Activated naive CD8-positive, alpha-beta T cell treated with anti-CD3 and anti-CD28 coated beads, Interleukin-2, amount 10 ng/mL, durations not matched to agents 7 days and 5 days (primary cell): ENCODE measurements around the gene EXOG. TPM values are rescaled to one million over a fixed set of nuclear protein-coding genes. Genes with fewer than 3 reads are reported as not detected.

Experiments
- ATAC-seq: fragments of 150-1000 bp; cut with Tn5 transposase; one replicate; pipeline ENCODE4 v1.10.0; 2021; ENCODE audit warnings: low read depth, moderate library complexity
- POLR2A ChIA-PET: fragments of 350-600 bp; sonication (Branson Sonifier 250); formaldehyde crosslinking; loops from one replicate; lab custom pipeline; 2021; ENCODE audit warnings: antibody characterized with exemption; lab: Charles Lee
- DNase-seq: peaks from one replicate; pipeline ENCODE4 v3.0.0; 2021
- H3K27ac Mint-ChIP-seq: one replicate; pipeline ENCODE4 v1.8.0; 2022; ENCODE audit warnings: mild to moderate bottlenecking, mixed read lengths
- H3K27me3 Mint-ChIP-seq: one replicate; pipeline ENCODE4 v1.8.0; 2022; ENCODE audit warnings: mild to moderate bottlenecking, moderate library complexity, mixed read lengths
- H3K36me3 Mint-ChIP-seq: one replicate; pipeline ENCODE4 v1.8.0; 2021; ENCODE audit warnings: mild to moderate bottlenecking, mixed read lengths
- H3K4me1 Mint-ChIP-seq: one replicate; pipeline ENCODE4 v1.8.0; 2021; ENCODE audit warnings: mixed read lengths
- H3K4me3 Mint-ChIP-seq: one replicate; pipeline ENCODE4 v1.8.0; 2022; ENCODE audit warnings: mild to moderate bottlenecking, moderate library complexity, mixed read lengths
- H3K9me3 Mint-ChIP-seq: one replicate; pipeline ENCODE4 v1.8.0; 2021; ENCODE audit warnings: mixed read lengths
- total RNA-seq, 2 experiments: library from RNA; stranded (reverse); gene quantifications; one replicate each; pipeline ENCODE4 v1.2.3, GENCODE V29; 2021

Gene EXOG
- total RNA-seq, 2 experiments from 2014 or later: 21.9 to 22.8 TPM

- no peak for DNase-seq
These were observed 52.9 kb downstream of the EXOG start for GRCh38 chr3:38549082-38549481.

DNA sequence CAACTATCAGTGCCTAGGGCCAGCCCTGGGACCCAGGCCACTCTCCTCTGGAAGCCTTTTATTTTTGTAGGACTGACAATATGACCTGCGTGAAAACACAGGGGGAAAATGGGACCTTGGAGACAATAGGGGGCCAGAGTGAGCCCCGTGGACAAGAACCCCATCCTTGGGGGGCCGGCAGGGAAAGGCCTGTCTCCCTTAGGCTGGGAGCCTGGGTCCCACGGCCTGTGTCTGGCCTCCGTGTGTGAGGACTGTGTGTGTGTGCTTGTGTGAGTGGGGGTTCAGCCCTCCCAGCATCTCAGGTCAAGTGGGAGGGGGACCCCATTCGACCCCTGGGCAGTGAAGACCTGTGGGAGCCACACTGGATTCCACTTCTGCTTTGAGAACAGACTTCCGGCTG lies 53.3 kb downstream of the EXOG start:
- peaks cover 10% of the 10 kb centered on the region for H3K27me3 Mint-ChIP-seq
- peaks cover 4% of the 10 kb centered on the region for H3K4me1 Mint-ChIP-seq
- no peak overlapping the region for H3K27ac Mint-ChIP-seq
- no peak overlapping the region for H3K4me3 Mint-ChIP-seq
- H3K9me3 Mint-ChIP-seq: no peaks in the 10 kb centered on the region
- DNase-seq (no peak), ATAC-seq (no peak)
- no peaks in the 10 kb centered on the region for H3K36me3 Mint-ChIP-seq
- POLR2A ChIA-PET: no interaction called here

More at GRCh38 chr3:38549082-38549481, 52.9 kb downstream of the EXOG start:
- H3K27me3 Mint-ChIP-seq: peaks cover 10% of the 10 kb centered on the region
- H3K9me3 Mint-ChIP-seq: no peaks in the 10 kb centered on the region
- no peak for ATAC-seq
- H3K36me3 Mint-ChIP-seq: no peaks in the 10 kb centered on the region
- POLR2A ChIA-PET: no interaction called here
- H3K4me1 Mint-ChIP-seq: peaks cover 4% of the 10 kb centered on the region
- H3K27ac Mint-ChIP-seq: no peak overlapping the region
- no peak overlapping the region for H3K4me3 Mint-ChIP-seq

GRCh38 chr3:38549957-38550840 lies 54.1 kb downstream of the EXOG start:
- POLR2A ChIA-PET: no interaction called here
- no peak for DNase-seq
- no peaks in the 10 kb centered on the region for H3K9me3 Mint-ChIP-seq
- H3K27ac Mint-ChIP-seq: no peak overlapping the region
- no peak overlapping the region for H3K4me3 Mint-ChIP-seq
- H3K36me3 Mint-ChIP-seq: no peaks in the 10 kb centered on the region
- H3K4me1 Mint-ChIP-seq: peaks cover 4% of the 10 kb centered on the region
- no peak for ATAC-seq
- peaks cover 10% of the 10 kb centered on the region for H3K27me3 Mint-ChIP-seq

DNA sequence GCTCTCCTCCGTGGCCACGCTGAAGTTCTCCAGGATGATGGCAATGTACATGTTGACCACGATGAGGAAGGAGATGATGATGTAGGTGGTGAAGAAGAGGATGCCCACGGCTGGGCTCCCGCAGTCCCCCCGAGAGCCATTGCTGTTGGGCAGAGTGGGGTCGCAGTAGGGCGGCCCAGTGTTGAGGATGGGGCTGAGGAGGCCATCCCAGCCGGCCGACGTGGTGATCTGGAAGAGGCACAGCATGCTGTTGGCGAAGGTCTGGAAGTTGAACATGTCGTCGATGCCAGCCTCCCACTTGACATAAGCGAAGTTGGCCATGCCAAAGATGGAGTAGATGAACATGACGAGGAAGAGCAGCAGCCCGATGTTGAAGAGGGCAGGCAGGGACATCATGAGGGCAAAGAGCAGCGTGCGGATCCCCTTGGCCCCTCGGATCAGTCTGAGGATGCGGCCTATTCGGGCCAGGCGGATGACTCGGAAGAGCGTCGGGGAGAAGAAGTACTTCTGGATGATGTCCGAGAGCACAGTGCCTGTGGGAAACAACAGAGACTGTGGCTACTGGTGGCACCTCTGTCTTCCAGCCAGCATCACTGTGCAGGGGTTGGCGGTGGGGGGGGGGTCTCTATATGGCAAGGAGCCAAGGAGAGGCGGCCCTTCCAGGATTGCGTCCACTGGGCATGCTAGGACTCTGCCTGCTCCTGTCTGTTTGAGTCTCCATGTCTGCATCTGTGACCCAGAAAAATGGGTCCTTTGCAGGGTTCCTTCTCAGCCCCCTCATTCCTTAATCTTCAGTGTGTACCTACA lies 55.1 kb downstream of the EXOG start:
- no peaks in the 10 kb centered on the region for H3K36me3 Mint-ChIP-seq
- no peak overlapping the region for H3K27ac Mint-ChIP-seq
- peaks cover 4% of the 10 kb centered on the region for H3K4me1 Mint-ChIP-seq
- no peak for DNase-seq
- ATAC-seq: no peak
- peaks cover 7% of the 10 kb centered on the region for H3K27me3 Mint-ChIP-seq
- POLR2A ChIA-PET: no interaction called here
- no peak overlapping the region for H3K4me3 Mint-ChIP-seq
- no peaks in the 10 kb centered on the region for H3K9me3 Mint-ChIP-seq

DNA sequence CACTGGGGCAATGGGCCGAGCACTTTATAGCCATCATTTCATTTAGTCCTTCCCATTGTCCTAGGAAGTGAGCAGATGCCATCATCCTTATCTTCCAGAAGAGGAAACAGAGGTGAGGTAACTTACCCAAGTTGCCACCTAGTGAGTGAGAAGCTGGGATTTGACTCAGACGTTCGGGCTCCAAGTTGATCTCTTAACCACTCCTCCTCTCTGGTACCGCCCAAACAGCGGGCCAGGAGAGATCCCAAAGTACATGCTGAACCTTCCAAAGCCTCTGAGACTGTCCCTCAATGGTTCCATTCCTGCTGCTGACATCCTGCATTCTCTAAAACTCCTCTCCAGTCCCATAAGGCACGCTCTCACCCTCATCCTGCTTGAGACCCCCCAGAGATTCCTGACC lies 56.2 kb downstream of the EXOG start:
- no peak for DNase-seq
- Mint-ChIP-seq H3K9me3 (no peaks in the 10 kb centered on the region), H3K4me3 (no peak overlapping the region), H3K27me3 (peaks cover 2% of the 10 kb centered on the region), H3K27ac (no peak overlapping the region), H3K4me1 (peaks cover 4% of the 10 kb centered on the region), H3K36me3 (no peaks in the 10 kb centered on the region)
- POLR2A ChIA-PET: no interaction called here
- no peak for ATAC-seq

GRCh38 chr3:38553071-38553470 lies 56.9 kb downstream of the EXOG start:
- Mint-ChIP-seq H3K4me3 (no peak overlapping the region), H3K4me1 (peaks cover 3% of the 10 kb centered on the region), H3K36me3 (no peaks in the 10 kb centered on the region), H3K27me3 (peaks cover 2% of the 10 kb centered on the region), H3K9me3 (no peaks in the 10 kb centered on the region), H3K27ac (no peak overlapping the region)
- no peak for DNase-seq
- POLR2A ChIA-PET: no interaction called here
- no peak for ATAC-seq

DNA sequence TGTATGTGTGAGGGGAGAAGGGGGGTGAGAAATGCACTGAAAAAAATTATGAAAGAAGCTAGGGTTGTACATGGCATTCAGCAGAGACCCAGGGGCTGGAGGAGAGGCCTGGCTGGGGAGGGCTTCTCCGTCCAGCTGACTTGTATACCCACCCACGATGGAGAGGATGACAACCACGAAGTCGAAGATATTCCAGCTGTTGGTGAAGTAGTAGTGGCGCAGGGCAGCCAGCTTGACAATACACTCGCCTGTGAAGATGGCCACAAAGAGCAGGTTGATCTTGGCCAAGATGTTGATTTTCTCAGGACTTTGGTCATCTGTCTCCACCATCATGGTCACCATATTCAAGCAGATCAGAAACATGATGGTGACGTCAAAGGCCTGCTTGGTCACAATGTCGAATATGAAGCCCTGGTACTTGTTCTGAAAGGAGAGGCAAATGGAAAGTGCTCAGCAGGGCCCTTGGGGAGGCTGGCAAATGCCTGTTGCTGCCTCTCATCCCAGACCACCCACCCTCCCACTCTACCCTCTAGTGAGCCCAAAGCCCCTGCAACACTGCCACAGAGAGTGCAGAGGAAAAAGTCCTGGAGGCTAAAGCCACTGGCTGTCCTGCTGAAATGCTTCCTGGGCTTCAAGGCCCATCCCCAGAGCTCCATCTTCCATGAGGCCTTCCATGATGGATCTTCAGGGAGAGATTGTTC lies 58.1 kb downstream of the EXOG start:
- POLR2A ChIA-PET: no interaction called here
- H3K27ac Mint-ChIP-seq: no peak overlapping the region
- H3K27me3 Mint-ChIP-seq: peaks cover 2% of the 10 kb centered on the region
- no peak overlapping the region for H3K4me3 Mint-ChIP-seq
- no peaks in the 10 kb centered on the region for H3K36me3 Mint-ChIP-seq
- H3K9me3 Mint-ChIP-seq: no peaks in the 10 kb centered on the region
- no peak for DNase-seq
- ATAC-seq: no peak
- no peaks in the 10 kb centered on the region for H3K4me1 Mint-ChIP-seq

DNA sequence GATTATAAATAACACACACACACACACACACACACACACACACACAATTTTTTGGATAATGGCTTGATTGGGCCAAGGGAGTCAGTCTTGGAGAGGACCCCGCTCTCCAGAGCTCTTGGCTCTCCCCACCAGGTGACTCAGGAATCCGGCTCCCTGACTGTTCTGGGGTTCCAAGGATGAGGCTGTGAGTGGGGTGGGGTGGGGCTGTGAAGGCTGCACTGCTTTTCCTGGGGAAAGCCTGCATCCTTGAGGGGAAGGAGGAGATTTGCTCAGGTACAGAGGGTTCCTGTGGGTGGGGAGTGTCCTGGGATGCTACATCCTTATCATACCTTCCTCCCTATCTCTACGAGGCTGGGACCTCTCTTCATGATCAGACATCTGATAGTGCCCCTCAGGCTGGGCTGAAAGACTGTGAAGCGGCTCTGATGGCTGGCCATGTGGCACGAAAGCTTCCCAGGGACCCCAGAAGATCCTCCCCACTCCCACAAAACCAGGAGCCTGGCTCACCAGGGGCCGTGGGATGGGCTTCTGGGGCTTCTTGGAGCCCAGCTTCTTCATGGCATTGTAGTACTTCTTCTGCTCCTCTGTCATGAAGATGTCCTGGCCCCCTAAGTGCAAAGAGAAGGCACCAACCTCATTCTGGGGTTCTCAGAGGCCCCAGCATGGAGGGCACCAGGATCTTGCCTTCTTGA lies 59.2 kb downstream of the EXOG start:
- Mint-ChIP-seq H3K4me3 (no peak overlapping the region), H3K27ac (no peak overlapping the region), H3K36me3 (no peaks in the 10 kb centered on the region), H3K9me3 (no peaks in the 10 kb centered on the region), H3K4me1 (no peaks in the 10 kb centered on the region), H3K27me3 (peaks cover 2% of the 10 kb centered on the region)
- no peak for ATAC-seq
- no peak for DNase-seq
- POLR2A ChIA-PET: no interaction called here

GRCh38 chr3:38555926-38556325 lies 59.8 kb downstream of the EXOG start:
- DNase-seq (no peak), ATAC-seq (no peak)
- H3K4me3 Mint-ChIP-seq: no peak overlapping the region
- H3K27me3 Mint-ChIP-seq: peaks cover 2% of the 10 kb centered on the region
- POLR2A ChIA-PET: no interaction called here
- H3K36me3 Mint-ChIP-seq: no peaks in the 10 kb centered on the region
- no peaks in the 10 kb centered on the region for H3K9me3 Mint-ChIP-seq
- H3K4me1 Mint-ChIP-seq: no peaks in the 10 kb centered on the region
- no peak overlapping the region for H3K27ac Mint-ChIP-seq

DNA sequence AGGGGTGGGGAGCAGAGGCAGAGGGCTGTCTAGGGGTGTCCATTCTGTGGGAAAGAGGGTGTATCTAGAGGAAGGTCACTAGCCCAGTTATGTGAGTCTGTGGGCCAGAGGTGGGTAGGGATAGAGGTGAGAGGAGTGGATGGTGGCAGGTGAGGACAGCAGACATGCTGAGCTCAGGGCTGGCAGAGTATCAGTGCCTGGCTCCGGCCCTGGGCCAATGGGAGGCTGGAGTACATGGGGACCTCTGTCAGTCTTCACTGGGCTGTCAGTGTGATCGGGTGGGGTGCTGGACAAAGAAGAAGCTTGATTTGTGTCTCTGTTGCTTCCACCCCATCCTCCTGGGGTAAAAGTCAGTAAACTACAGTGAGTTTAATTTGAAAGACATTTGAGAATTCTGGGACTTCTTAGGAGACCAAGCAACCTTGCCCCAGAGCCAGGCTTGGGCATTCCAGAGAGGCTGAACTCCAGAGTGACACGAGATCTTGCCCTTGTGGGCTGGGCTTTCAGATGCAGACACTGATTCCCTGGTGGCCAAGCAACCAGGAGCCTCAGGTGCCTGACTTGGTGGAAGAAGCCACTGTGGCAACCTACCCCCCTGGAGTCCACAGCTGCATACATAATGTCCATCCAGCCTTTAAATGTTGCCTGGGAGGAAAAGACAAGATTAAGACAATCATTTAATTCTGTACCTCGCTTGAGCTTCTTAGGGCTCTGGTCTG lies 60.7 kb downstream of the EXOG start:
- Mint-ChIP-seq H3K4me1 (no peaks in the 10 kb centered on the region), H3K27ac (no peak overlapping the region), H3K4me3 (no peak overlapping the region), H3K9me3 (no peaks in the 10 kb centered on the region), H3K36me3 (no peaks in the 10 kb centered on the region), H3K27me3 (peaks cover 2% of the 10 kb centered on the region)
- ATAC-seq (no peak), DNase-seq (no peak)
- POLR2A ChIA-PET: no interaction called here

DNA sequence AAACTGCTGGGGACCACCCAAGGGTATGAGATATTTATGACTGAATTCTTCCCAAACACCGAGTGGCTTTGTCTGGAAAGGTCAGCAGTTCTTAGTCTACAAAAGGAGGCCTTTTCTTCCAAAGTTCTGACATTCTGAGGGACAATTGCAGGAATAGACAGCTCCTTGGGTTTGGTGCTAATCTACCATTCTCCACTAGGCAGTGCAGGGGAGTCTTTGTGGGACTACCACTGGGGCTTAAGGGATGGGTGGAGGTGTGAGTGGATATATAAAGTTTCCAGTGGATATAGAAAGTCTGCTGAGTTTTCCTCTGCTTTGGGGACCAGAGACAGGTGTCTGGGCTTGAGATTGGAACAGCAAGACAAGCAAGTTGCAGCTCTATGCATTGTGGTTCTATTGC lies 62.7 kb downstream of the EXOG start:
- Mint-ChIP-seq H3K4me1 (no peaks in the 10 kb centered on the region), H3K9me3 (no peaks in the 10 kb centered on the region), H3K4me3 (no peak overlapping the region), H3K36me3 (no peaks in the 10 kb centered on the region), H3K27me3 (no peaks in the 10 kb centered on the region), H3K27ac (no peak overlapping the region)
- ATAC-seq (no peak), DNase-seq (no peak)
- POLR2A ChIA-PET: no interaction called here

- Mint-ChIP-seq H3K9me3 (no peaks in the 10 kb centered on the region), H3K4me1 (no peaks in the 10 kb centered on the region), H3K4me3 (no peak overlapping the region), H3K27ac (no peak overlapping the region), H3K27me3 (no peaks in the 10 kb centered on the region), H3K36me3 (no peaks in the 10 kb centered on the region)
- POLR2A ChIA-PET: no interaction called here
- DNase-seq (no peak), ATAC-seq (no peak)
These were observed 64.1 kb downstream of the EXOG start for GRCh38 chr3:38560284-38560683.
